Activated T-cell treated with anti-CD3 and anti-CD28 coated beads, Interleukin-2, amount 50 U/mL, for 4 hours (primary cell): Measurements from ENCODE around the gene TTI1. TPM values are rescaled to one million over a fixed set of nuclear protein-coding genes. Genes with fewer than 3 reads are reported as not detected.

Source experiments
- ATAC-seq, 2 donors: fragments of 200-7000 bp; cut with Tn5 transposase; one replicate each; pipeline ENCODE4 v1.10.0; 2021
- DNase-seq: peaks from one replicate; pipeline ENCODE4 v3.0.0-alpha.2; 2020
- H3K27me3 Mint-ChIP-seq: one replicate; pipeline ENCODE4 v1.8.0; 2021; ENCODE audit warnings: low read depth, mixed read lengths
- H3K36me3 Mint-ChIP-seq: one replicate; pipeline ENCODE4 v1.8.0; 2022; ENCODE audit warnings: mixed read lengths; ENCODE audit not compliant: insufficient read depth
- H3K4me1 Mint-ChIP-seq: one replicate; pipeline ENCODE4 v1.8.0; 2021; ENCODE audit warnings: low read depth, mixed read lengths
- H3K4me3 Mint-ChIP-seq: one replicate; pipeline ENCODE4 v1.8.0; 2021; ENCODE audit warnings: mild to moderate bottlenecking, moderate library complexity, mixed read lengths
- H3K9me3 Mint-ChIP-seq: one replicate; pipeline ENCODE4 v1.8.0; 2021; ENCODE audit warnings: mixed read lengths
- total RNA-seq, 3 donors: library from RNA; stranded (reverse); gene quantifications; one replicate each; pipeline ENCODE4 v1.2.1, GENCODE V29; 2021

TTI1 gene
- total RNA-seq, 3 donors from 2014 or later = 31.3 to 35.5 (median 35.0) TPM

DNA sequence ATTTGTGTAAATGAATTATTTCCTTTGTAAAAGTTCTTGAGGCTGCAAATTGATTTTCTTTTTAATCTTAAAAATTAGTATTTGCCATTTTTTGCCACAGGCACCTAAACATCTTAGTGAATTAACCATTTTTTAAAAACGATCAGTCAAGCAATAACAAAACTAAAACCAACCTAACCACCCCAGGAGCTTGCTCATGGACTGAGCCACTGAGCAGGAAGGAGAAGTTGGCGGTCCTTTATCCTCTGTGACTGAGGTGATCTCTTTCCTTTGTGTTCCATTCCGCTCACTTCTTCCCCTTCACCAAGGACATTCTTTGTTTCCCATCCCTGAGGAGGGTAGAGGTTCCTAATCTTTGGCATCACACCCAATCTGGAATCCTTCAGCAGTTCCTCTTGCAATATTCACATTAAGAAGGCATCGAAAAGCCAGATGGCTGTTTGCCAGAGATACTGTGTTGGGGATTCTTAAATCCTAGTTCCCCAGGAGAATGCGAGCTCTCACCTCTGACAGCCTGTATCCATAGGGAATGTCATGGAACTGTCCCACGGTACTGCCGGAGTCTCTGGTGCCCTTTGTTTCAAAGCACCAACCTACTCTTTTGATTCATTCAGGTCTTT lies 30.8 kb upstream of the TTI1 start:
- peaks cover 49% of the 10 kb centered on the region for H3K36me3 Mint-ChIP-seq
- H3K4me3 Mint-ChIP-seq = no peak overlapping the region
- ATAC-seq (no peak), DNase-seq (no peak)
- H3K4me1 Mint-ChIP-seq = no peaks in the 10 kb centered on the region
- no peaks in the 10 kb centered on the region for H3K9me3 Mint-ChIP-seq
- H3K27me3 Mint-ChIP-seq = no peaks in the 10 kb centered on the region

GRCh38 chr20:38062890-38063289 lies 29.6 kb upstream of the TTI1 start:
- Mint-ChIP-seq H3K9me3 (no peaks in the 10 kb centered on the region), H3K4me3 (no peak overlapping the region), H3K4me1 (no peaks in the 10 kb centered on the region), H3K27me3 (no peaks in the 10 kb centered on the region), H3K36me3 (peaks cover 45% of the 10 kb centered on the region)
- ATAC-seq = no peak
- DNase-seq = no peak

DNA sequence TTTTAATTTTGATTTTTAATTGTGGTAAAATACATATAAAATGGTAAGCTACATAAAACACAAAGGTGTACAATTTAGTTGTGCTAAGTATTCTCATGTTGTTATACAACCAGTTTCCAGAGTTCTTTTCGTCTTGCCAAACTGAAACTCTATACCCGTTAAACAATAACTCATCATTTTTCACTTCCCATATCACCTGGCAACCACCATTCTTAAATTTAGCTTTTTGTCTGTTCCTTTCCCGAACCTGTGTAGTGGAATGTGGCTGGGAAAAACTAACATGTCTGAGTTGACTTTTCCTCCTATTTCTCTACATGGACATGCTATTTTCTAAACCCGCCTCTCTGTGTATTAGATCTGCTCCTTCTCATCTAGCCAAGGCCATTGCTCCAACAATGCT lies 27.9 kb upstream of the TTI1 start:
- H3K36me3 Mint-ChIP-seq = peaks cover 32% of the 10 kb centered on the region
- H3K9me3 Mint-ChIP-seq = no peaks in the 10 kb centered on the region
- no peaks in the 10 kb centered on the region for H3K27me3 Mint-ChIP-seq
- ATAC-seq = no peak
- peaks cover 12% of the 10 kb centered on the region for H3K4me1 Mint-ChIP-seq
- DNase-seq = no peak
- no peak overlapping the region for H3K4me3 Mint-ChIP-seq

DNA sequence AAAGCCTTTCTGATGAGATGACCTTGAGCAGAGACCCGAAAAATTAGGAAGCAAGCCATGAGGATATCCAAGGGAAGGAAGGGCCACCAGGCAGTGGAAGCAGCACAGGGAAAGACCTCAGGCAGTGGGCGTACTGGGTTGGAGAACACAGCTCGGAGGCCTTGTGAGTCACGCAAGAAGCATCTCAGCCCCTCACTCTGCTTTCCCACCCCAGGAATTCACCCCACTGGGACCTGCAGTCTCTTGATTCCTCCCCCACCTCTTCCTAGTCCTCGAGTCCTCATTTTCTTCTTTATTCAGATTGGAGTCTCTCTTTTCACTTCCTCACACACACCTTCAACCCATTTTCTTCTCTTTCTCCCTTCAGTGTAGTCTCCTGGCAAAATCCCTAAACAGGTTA lies 27.3 kb upstream of the TTI1 start:
- H3K4me1 Mint-ChIP-seq = peaks cover 16% of the 10 kb centered on the region
- H3K4me3 Mint-ChIP-seq = no peak overlapping the region
- H3K9me3 Mint-ChIP-seq = no peaks in the 10 kb centered on the region
- H3K36me3 Mint-ChIP-seq = peaks cover 30% of the 10 kb centered on the region
- H3K27me3 Mint-ChIP-seq = no peaks in the 10 kb centered on the region
- DNase-seq (no peak), ATAC-seq (no peak)

- Mint-ChIP-seq H3K4me1 (peaks cover 20% of the 10 kb centered on the region), H3K27me3 (no peaks in the 10 kb centered on the region), H3K9me3 (no peaks in the 10 kb centered on the region), H3K36me3 (peaks cover 31% of the 10 kb centered on the region), H3K4me3 (no peak overlapping the region)
- no peak for ATAC-seq
- DNase-seq = no peak
These were observed 26.6 kb upstream of the TTI1 start for GRCh38 chr20:38059832-38060231.

GRCh38 chr20:38057351-38057972 lies 24.2 kb upstream of the TTI1 start:
- Mint-ChIP-seq H3K27me3 (no peaks in the 10 kb centered on the region), H3K4me3 (no peak overlapping the region)

DNA sequence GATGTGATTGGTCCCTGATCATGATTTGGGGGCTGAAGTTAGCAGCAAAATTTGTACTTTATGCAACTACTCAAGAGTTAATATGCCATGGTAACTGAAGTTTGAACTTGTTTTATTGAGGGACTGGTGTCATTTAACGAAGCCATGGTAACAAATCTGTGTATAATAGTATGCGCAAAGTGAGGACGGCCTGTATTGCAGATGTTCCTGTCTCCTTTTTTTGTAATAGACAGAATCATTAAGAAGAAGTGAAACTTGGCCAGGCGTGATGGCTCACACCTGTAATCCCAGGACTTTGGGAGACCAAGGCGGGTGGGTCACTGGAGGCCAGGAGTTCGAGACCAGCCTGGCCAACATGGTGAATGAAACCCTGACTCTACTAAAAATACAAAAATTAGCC lies 22.6 kb upstream of the TTI1 start:
- ATAC-seq (no peak), DNase-seq (no peak)
- H3K4me1 Mint-ChIP-seq = peaks cover 32% of the 10 kb centered on the region
- no peaks in the 10 kb centered on the region for H3K27me3 Mint-ChIP-seq
- no peak overlapping the region for H3K4me3 Mint-ChIP-seq
- peaks cover 34% of the 10 kb centered on the region for H3K36me3 Mint-ChIP-seq
- no peaks in the 10 kb centered on the region for H3K9me3 Mint-ChIP-seq

More at GRCh38 chr20:38057351-38057972, 24.2 kb upstream of the TTI1 start:
- DNase-seq = peak; percentile 69
- peak; percentile 95 for ATAC-seq
- H3K9me3 Mint-ChIP-seq = no peaks in the 10 kb centered on the region
- peaks cover 26% of the 10 kb centered on the region for H3K36me3 Mint-ChIP-seq
- peaks cover 27% of the 10 kb centered on the region for H3K4me1 Mint-ChIP-seq

- peaks cover 30% of the 10 kb centered on the region for H3K36me3 Mint-ChIP-seq
- no peaks in the 10 kb centered on the region for H3K9me3 Mint-ChIP-seq
- H3K4me1 Mint-ChIP-seq = peaks cover 38% of the 10 kb centered on the region
- no peaks in the 10 kb centered on the region for H3K27me3 Mint-ChIP-seq
- H3K4me3 Mint-ChIP-seq = no peak overlapping the region
- ATAC-seq (no peak), DNase-seq (no peak)
These were observed 22.0 kb upstream of the TTI1 start for GRCh38 chr20:38055294-38055693.

- Mint-ChIP-seq H3K36me3 (peaks cover 28% of the 10 kb centered on the region), H3K4me3 (no peak overlapping the region), H3K9me3 (no peaks in the 10 kb centered on the region), H3K27me3 (no peaks in the 10 kb centered on the region), H3K4me1 (peaks cover 44% of the 10 kb centered on the region)
- ATAC-seq (no peak), DNase-seq (no peak)
These were observed 21.4 kb upstream of the TTI1 start for GRCh38 chr20:38054647-38055046.

DNA sequence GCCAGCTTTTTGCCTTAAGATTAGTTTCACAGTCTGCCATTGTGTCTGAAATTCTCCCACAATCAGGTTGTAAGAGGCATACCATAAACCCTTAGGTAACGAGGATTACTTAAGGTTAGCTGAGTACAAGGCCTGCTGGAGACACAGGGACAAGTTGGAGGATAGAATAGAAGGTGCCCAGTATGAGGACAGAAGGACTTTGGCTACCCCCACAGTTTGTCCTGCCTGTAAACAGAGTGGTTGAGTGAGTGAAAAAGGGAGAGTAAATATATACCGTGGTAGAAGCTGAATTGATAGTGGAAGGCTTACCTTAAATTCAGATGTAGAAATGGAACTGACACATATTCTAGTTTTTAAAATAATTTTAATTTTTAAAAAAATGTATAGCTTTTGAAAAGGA lies 19.6 kb upstream of the TTI1 start:
- H3K27me3 Mint-ChIP-seq = no peaks in the 10 kb centered on the region
- H3K4me1 Mint-ChIP-seq = peaks cover 46% of the 10 kb centered on the region
- no peak overlapping the region for H3K4me3 Mint-ChIP-seq
- no peak for ATAC-seq
- no peaks in the 10 kb centered on the region for H3K9me3 Mint-ChIP-seq
- peaks cover 24% of the 10 kb centered on the region for H3K36me3 Mint-ChIP-seq
- no peak for DNase-seq

DNA sequence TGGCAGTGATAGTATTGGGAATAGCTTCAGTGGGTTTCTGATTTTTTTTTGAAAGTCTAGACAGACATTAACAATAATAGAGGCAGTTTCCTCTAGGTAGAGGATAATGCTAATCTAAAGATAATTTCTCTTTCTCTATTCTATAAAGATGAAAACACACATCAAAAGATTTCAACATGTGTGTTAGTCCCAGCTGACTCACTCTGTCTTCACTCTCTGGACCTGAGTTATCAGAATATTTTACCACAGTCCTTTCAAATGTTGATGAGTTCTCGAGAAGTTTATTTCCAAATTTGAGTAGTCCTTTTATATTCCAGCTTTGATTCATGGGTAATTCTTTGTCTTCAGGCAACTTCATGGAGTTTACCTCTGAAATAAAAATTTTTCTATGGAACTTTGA lies 17.4 kb upstream of the TTI1 start:
- Mint-ChIP-seq H3K27me3 (no peaks in the 10 kb centered on the region), H3K9me3 (no peaks in the 10 kb centered on the region), H3K4me3 (no peak overlapping the region), H3K4me1 (peaks cover 44% of the 10 kb centered on the region), H3K36me3 (peaks cover 29% of the 10 kb centered on the region)
- ATAC-seq (peak; percentile 67 to 72), DNase-seq (no peak)

DNA sequence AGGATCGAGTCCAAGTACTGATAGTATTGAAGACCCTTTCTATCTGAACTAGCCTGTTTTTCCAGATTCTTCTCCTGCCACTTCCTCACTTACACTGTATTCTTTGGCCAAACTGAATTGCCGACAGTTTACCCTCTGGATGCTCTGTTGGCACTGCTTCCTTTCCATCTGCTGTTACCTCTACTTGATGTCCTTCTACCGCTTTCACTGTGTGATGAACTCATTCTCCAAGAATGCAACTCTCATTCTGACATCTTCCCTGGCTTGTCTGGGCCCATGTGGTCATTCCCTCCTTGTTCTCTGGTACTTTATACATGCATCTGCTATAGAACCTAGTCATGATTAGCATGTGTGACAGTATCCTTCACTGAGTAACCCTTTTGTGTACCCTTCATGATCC lies 16.5 kb upstream of the TTI1 start:
- no peaks in the 10 kb centered on the region for H3K27me3 Mint-ChIP-seq
- DNase-seq (no peak), ATAC-seq (peak in 1 of 2 donors; percentile 13)
- no peaks in the 10 kb centered on the region for H3K9me3 Mint-ChIP-seq
- H3K4me1 Mint-ChIP-seq = peaks cover 42% of the 10 kb centered on the region
- no peak overlapping the region for H3K4me3 Mint-ChIP-seq
- H3K36me3 Mint-ChIP-seq = peaks cover 25% of the 10 kb centered on the region

GRCh38 chr20:38046572-38046971 lies 13.3 kb upstream of the TTI1 start:
- peaks cover 51% of the 10 kb centered on the region for H3K4me1 Mint-ChIP-seq
- DNase-seq = no peak

DNA sequence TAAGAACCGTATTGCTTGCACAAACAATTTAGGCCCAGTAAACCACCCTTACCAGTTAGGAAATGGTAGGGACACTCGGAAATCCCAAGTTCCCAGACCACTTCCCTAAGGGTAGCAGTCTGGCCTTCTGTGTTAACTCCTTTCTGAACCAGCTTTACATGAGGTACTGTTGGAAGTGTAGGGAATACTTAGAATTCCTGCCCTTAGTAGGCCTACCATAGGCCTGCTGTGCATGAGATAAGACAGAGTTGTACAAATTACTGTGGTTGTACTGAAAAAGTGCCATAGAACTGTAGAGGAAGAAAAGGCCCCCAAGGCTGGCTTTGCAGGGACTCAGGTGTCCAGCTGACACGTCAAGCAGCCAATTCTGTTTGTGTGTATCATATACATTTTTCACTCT lies 11.4 kb upstream of the TTI1 start:
- no peak overlapping the region for H3K4me3 Mint-ChIP-seq
- no peaks in the 10 kb centered on the region for H3K9me3 Mint-ChIP-seq
- DNase-seq (no peak), ATAC-seq (no peak)
- no peaks in the 10 kb centered on the region for H3K27me3 Mint-ChIP-seq
- H3K36me3 Mint-ChIP-seq = peaks cover 40% of the 10 kb centered on the region
- H3K4me1 Mint-ChIP-seq = peaks cover 42% of the 10 kb centered on the region

More at GRCh38 chr20:38046572-38046971, 13.3 kb upstream of the TTI1 start:
- Mint-ChIP-seq H3K9me3 (no peaks in the 10 kb centered on the region), H3K4me3 (no peak overlapping the region), H3K27me3 (no peaks in the 10 kb centered on the region), H3K36me3 (peaks cover 41% of the 10 kb centered on the region)
- no peak for ATAC-seq

GRCh38 chr20:38043512-38044300 lies 10.4 kb upstream of the TTI1 start:
- ATAC-seq (peak; percentile 98 to 99), DNase-seq (peak; percentile 14)
- Mint-ChIP-seq H3K9me3 (no peaks in the 10 kb centered on the region), H3K4me1 (peaks cover 40% of the 10 kb centered on the region), H3K4me3 (no peak overlapping the region), H3K36me3 (peaks cover 38% of the 10 kb centered on the region), H3K27me3 (no peaks in the 10 kb centered on the region)
